Epithelial cell of proximal tubule (primary cell): Measurements from ENCODE around the gene ZCCHC24. TPM values are rescaled to one million over a fixed set of nuclear protein-coding genes. Genes with fewer than 3 reads are reported as not detected.

ENCODE experiments used
- DNase-seq: peaks from one replicate; pipeline ENCODE4 v3.0.0-alpha.2; 2011; ENCODE audit warnings: low read depth
- H3K4me3 ChIP-seq: 2 replicates; pipeline ENCODE4 v1.5.1; 2011; ENCODE audit warnings: low read depth, mild to moderate bottlenecking, low read length
- CTCF ChIP-seq: conservative IDR thresholded peaks from 2 replicates; pipeline ENCODE4 v1.5.1; 2012; ENCODE audit warnings: low read depth, mild to moderate bottlenecking, low read length
- total RNA-seq: library from RNA; depleted of rRNA; stranded (reverse); fragments of >200 nt; gene quantifications from 2 replicates; pipeline ENCODE4 v1.2.3, GENCODE V29; 2015

The ZCCHC24 gene
- total RNA-seq, 1 donor from 2014 or later: 4.7 TPM

- no peak for DNase-seq
- H3K4me3 ChIP-seq: no peak overlapping the region
- no peak for TF ChIP-seq CTCF
Observed at GRCh38 chr10:79396520-79396919, 48.9 kb downstream of the ZCCHC24 start.

GRCh38 chr10:79394664-79395063 lies 50.8 kb downstream of the ZCCHC24 start:
- TF ChIP-seq CTCF: no peak
- no peak overlapping the region for H3K4me3 ChIP-seq
- no peak for DNase-seq

GRCh38 chr10:79393924-79394610 lies 51.4 kb downstream of the ZCCHC24 start:
- no peak overlapping the region for H3K4me3 ChIP-seq
- no peak for TF ChIP-seq CTCF
- DNase-seq: no peak

GRCh38 chr10:79393221-79393923 lies 52.1 kb downstream of the ZCCHC24 start:
- no peak for DNase-seq
- H3K4me3 ChIP-seq: no peak overlapping the region
- no peak for TF ChIP-seq CTCF

GRCh38 chr10:79392506-79393176 lies 52.8 kb downstream of the ZCCHC24 start:
- no peak for TF ChIP-seq CTCF

GRCh38 chr10:79392020-79392398 lies 53.4 kb downstream of the ZCCHC24 start:
- no peak for TF ChIP-seq CTCF
- DNase-seq: no peak
- H3K4me3 ChIP-seq: no peak overlapping the region

More at GRCh38 chr10:79392506-79393176, 52.8 kb downstream of the ZCCHC24 start:
- no peak for DNase-seq
- H3K4me3 ChIP-seq: no peak overlapping the region
